GM19324 (cell line): ENCODE results near the gene LMAN1.

ENCODE experiments used
- ATAC-seq: cut with Tn5 transposase; IDR thresholded peaks from one replicate; pipeline ENCODE4 v1.9.1; 2021; ENCODE audit warnings: mild to moderate bottlenecking, moderate library complexity; ENCODE audit not compliant: unreplicated experiment, low FRiP score

LMAN1 gene

GRCh38 chr18:59306640-59307039 lies 52.4 kb downstream of the LMAN1 start:
- no peak for ATAC-seq

GRCh38 chr18:59305295-59305694 lies 53.8 kb downstream of the LMAN1 start:
- no peak for ATAC-seq

GRCh38 chr18:59303656-59304195 lies 55.3 kb downstream of the LMAN1 start:
- ATAC-seq: no peak

- ATAC-seq: no peak
Observed at GRCh38 chr18:59303006-59303405, 56.1 kb downstream of the LMAN1 start.

GRCh38 chr18:59301929-59302328 lies 57.1 kb downstream of the LMAN1 start:
- no peak for ATAC-seq

GRCh38 chr18:59300676-59301285 lies 58.3 kb downstream of the LMAN1 start:
- ATAC-seq: no peak

GRCh38 chr18:59298871-59299270 lies 60.2 kb downstream of the LMAN1 start:
- ATAC-seq: no peak

- ATAC-seq: no peak
Observed at GRCh38 chr18:59293317-59293716, 65.7 kb downstream of the LMAN1 start.

GRCh38 chr18:59286341-59286740 lies 72.7 kb downstream of the LMAN1 start:
- no peak for ATAC-seq

GRCh38 chr18:59282341-59282740 lies 76.7 kb downstream of the LMAN1 start:
- no peak for ATAC-seq

- ATAC-seq: no peak
Observed at GRCh38 chr18:59279722-59280121, 79.3 kb downstream of the LMAN1 start.

- no peak for ATAC-seq
Observed at GRCh38 chr18:59279193-59279592, 79.9 kb downstream of the LMAN1 start.

- ATAC-seq: no peak
Observed at GRCh38 chr18:59278793-59279192, 80.3 kb downstream of the LMAN1 start.
